ENCODE results near the gene CCDC106.
A peak's percentile ranks its signal among the peaks of the same experiment; 100 is the strongest.

Gene CCDC106

GRCh38 chr19:55673889-55674288 is 25.9 kb downstream of the CCDC106 start:
- H2AFZ ChIP-seq (ENCODE audit: low read length), result no peak overlapping the region
- no peak overlapping the region for H3K4me2 ChIP-seq (ENCODE audit: low read depth, low read length)
- no peaks in the 10 kb centered on the region for H3K9me2 ChIP-seq (replicated peaks; ENCODE audit: insufficient read depth, low read length)
- no peak for TF ChIP-seq EZH2phosphoT487 (IDR thresholded peaks at IDR 0.05; ENCODE audit: low read length)
- no peak for TF ChIP-seq EZH2 (optimal IDR thresholded peaks at IDR 0.05; ENCODE audit: low read depth, low read length)
- no peak for TF ChIP-seq CTCF (IDR thresholded peaks at IDR 0.05; ENCODE audit: low read length)
- no peak for DNase-seq
- peaks cover 24% of the 10 kb centered on the region for H3K4me1 ChIP-seq (ENCODE audit: low read length)
- no peaks in the 10 kb centered on the region for H3K27me3 ChIP-seq (replicated peaks; ENCODE audit: insufficient read depth, low read length)
- no peak overlapping the region for H3K9ac ChIP-seq (ENCODE audit: low read length)
- peaks cover 15% of the 10 kb centered on the region for H3K36me3 ChIP-seq (replicated peaks; ENCODE audit: insufficient read depth, low read length)
- H3K9me3 ChIP-seq (replicated peaks; ENCODE audit: insufficient read depth, low read length), result no peaks in the 10 kb centered on the region
- H4K20me1 ChIP-seq (ENCODE audit: insufficient read depth, low read length), result peaks cover 22% of the 10 kb centered on the region
- H3K27ac ChIP-seq (ENCODE audit: low read length), result no peak overlapping the region
- peaks cover 85% of the 10 kb centered on the region for H3K79me2 ChIP-seq (ENCODE audit: low read length)
- peaks cover 47% of the 10 kb centered on the region for H3F3A ChIP-seq (ENCODE audit: insufficient read depth, low read length)
- H3K4me3 ChIP-seq (ENCODE audit: low read length), result no peak overlapping the region

GRCh38 chr19:55674459-55674840 is 26.4 kb downstream of the CCDC106 start:
- TF ChIP-seq EZH2 (optimal IDR thresholded peaks at IDR 0.05; ENCODE audit: low read depth, low read length) (no peak), CTCF (IDR thresholded peaks at IDR 0.05; ENCODE audit: low read length) (no peak), EZH2phosphoT487 (IDR thresholded peaks at IDR 0.05; ENCODE audit: low read length) (no peak)
- Histone ChIP-seq H2AFZ (ENCODE audit: low read length) (no peak overlapping the region), H3K4me1 (ENCODE audit: low read length) (peaks cover 27% of the 10 kb centered on the region), H3K36me3 (replicated peaks; ENCODE audit: insufficient read depth, low read length) (peaks cover 15% of the 10 kb centered on the region), H3F3A (ENCODE audit: insufficient read depth, low read length) (peaks cover 47% of the 10 kb centered on the region), H4K20me1 (ENCODE audit: insufficient read depth, low read length) (peaks cover 20% of the 10 kb centered on the region), H3K79me2 (ENCODE audit: low read length) (peaks cover 85% of the 10 kb centered on the region), H3K27me3 (replicated peaks; ENCODE audit: insufficient read depth, low read length) (no peaks in the 10 kb centered on the region), H3K9ac (ENCODE audit: low read length) (peak overlapping the region; percentile 56; the same call in 1 of the 2 replicates), H3K9me2 (replicated peaks; ENCODE audit: insufficient read depth, low read length) (no peaks in the 10 kb centered on the region), H3K4me3 (ENCODE audit: low read length) (peak overlapping the region; percentile 75), H3K27ac (ENCODE audit: low read length) (peak overlapping the region; percentile 55; the same call in 1 of the 2 replicates), H3K9me3 (replicated peaks; ENCODE audit: insufficient read depth, low read length) (no peaks in the 10 kb centered on the region), H3K4me2 (ENCODE audit: low read depth, low read length) (peak overlapping the region; percentile 64)
- DNase-seq, result no peak

GRCh38 chr19:55674841-55675660 is 27.0 kb downstream of the CCDC106 start, which contains the start of gene EPN1:
Gene EPN1, plus strand, starts transcription at chr19:55675226. Its CDS starts 3,402 bp downstream, at chr19:55678628.
- Histone ChIP-seq H3F3A (ENCODE audit: insufficient read depth, low read length) (peaks cover 47% of the 10 kb centered on the region), H3K79me2 (ENCODE audit: low read length) (peaks cover 85% of the 10 kb centered on the region), H2AFZ (ENCODE audit: low read length) (no peak within 1 kb of the TSS), H3K9ac (ENCODE audit: low read length) (peak within 1 kb of the TSS; percentile 85), H3K27ac (ENCODE audit: low read length) (peak within 1 kb of the TSS; percentile 87), H3K9me3 (replicated peaks; ENCODE audit: insufficient read depth, low read length) (no peaks in the 10 kb centered on the region), H3K27me3 (replicated peaks; ENCODE audit: insufficient read depth, low read length) (no peaks in the 10 kb centered on the region), H3K4me3 (ENCODE audit: low read length) (peak within 1 kb of the TSS; percentile 75), H3K9me2 (replicated peaks; ENCODE audit: insufficient read depth, low read length) (no peaks in the 10 kb centered on the region), H3K4me1 (ENCODE audit: low read length) (peaks cover 27% of the 10 kb centered on the region), H3K36me3 (replicated peaks; ENCODE audit: insufficient read depth, low read length) (peaks cover 9% of the 10 kb centered on the region), H4K20me1 (ENCODE audit: insufficient read depth, low read length) (peaks cover 14% of the 10 kb centered on the region), H3K4me2 (ENCODE audit: low read depth, low read length) (peak within 1 kb of the TSS; percentile 64)
- TF ChIP-seq EZH2 (optimal IDR thresholded peaks at IDR 0.05; ENCODE audit: low read depth, low read length), result no peak
- no peak for TF ChIP-seq EZH2phosphoT487 (IDR thresholded peaks at IDR 0.05; ENCODE audit: low read length)
- no peak for TF ChIP-seq CTCF (IDR thresholded peaks at IDR 0.05; ENCODE audit: low read length)
- peak; percentile 99 for DNase-seq

Data from MM.1S (cell line).